Osteocyte (in vitro differentiated cells): ENCODE data around the gene C1QTNF8. TPM values are rescaled to one million over a fixed set of nuclear protein-coding genes. Genes with fewer than 3 reads are reported as not detected.

ENCODE experiments used
- DNase-seq: peaks from one replicate; pipeline ENCODE4 v3.0.0; 2021; ENCODE audit warnings: mixed read lengths; ENCODE audit not compliant: unreplicated experiment; ENCODE audit errors: extremely low spot score
- H3K27ac Mint-ChIP-seq: one replicate; pipeline ENCODE4 v1.8.0; 2021; ENCODE audit warnings: mild to moderate bottlenecking, mixed read lengths; ENCODE audit not compliant: unreplicated experiment
- H3K27me3 Mint-ChIP-seq: one replicate; pipeline ENCODE4 v1.8.0; 2021; ENCODE audit warnings: mixed read lengths; ENCODE audit not compliant: unreplicated experiment
- H3K36me3 Mint-ChIP-seq: one replicate; pipeline ENCODE4 v1.8.0; 2021; ENCODE audit warnings: mixed read lengths; ENCODE audit not compliant: unreplicated experiment
- H3K4me1 Mint-ChIP-seq: one replicate; pipeline ENCODE4 v1.8.0; 2021; ENCODE audit warnings: mixed read lengths; ENCODE audit not compliant: unreplicated experiment
- H3K4me3 Mint-ChIP-seq: one replicate; pipeline ENCODE4 v1.8.0; 2021; ENCODE audit warnings: mild to moderate bottlenecking, moderate library complexity, mixed read lengths; ENCODE audit not compliant: unreplicated experiment
- H3K9me3 Mint-ChIP-seq: one replicate; pipeline ENCODE4 v1.8.0; 2021; ENCODE audit warnings: mixed read lengths; ENCODE audit not compliant: unreplicated experiment
- CTCF ChIP-seq: fragments of 200-600 bp; sonication (generic); IDR thresholded peaks from 2 replicates; pipeline ENCODE4 v1.5.0; 2021; ENCODE audit warnings: antibody characterized with exemption, mild to moderate bottlenecking, moderate library complexity
- total RNA-seq: library from RNA; stranded (reverse); gene quantifications from 2 replicates; pipeline ENCODE4 v1.2.1, GENCODE V29; 2021

C1QTNF8 gene
- total RNA-seq, 1 donor from 2014 or later: not detected

GRCh38 chr16:1091992-1092552 lies 4.0 kb downstream of the C1QTNF8 start:
- DNase-seq: no peak
- no peak for TF ChIP-seq CTCF
- no peak overlapping the region for H3K27ac Mint-ChIP-seq
- H3K9me3 Mint-ChIP-seq: no peaks in the 10 kb centered on the region
- peaks cover 8% of the 10 kb centered on the region for H3K27me3 Mint-ChIP-seq
- H3K36me3 Mint-ChIP-seq: no peaks in the 10 kb centered on the region
- no peaks in the 10 kb centered on the region for H3K4me1 Mint-ChIP-seq
- H3K4me3 Mint-ChIP-seq: no peak overlapping the region

- H3K36me3 Mint-ChIP-seq: no peaks in the 10 kb centered on the region
- no peak for DNase-seq
- no peak for TF ChIP-seq CTCF
- no peaks in the 10 kb centered on the region for H3K4me1 Mint-ChIP-seq
- peaks cover 8% of the 10 kb centered on the region for H3K27me3 Mint-ChIP-seq
- no peaks in the 10 kb centered on the region for H3K9me3 Mint-ChIP-seq
- H3K4me3 Mint-ChIP-seq: no peak overlapping the region
- no peak overlapping the region for H3K27ac Mint-ChIP-seq
These were observed 5.1 kb downstream of the C1QTNF8 start for GRCh38 chr16:1090620-1091587.

GRCh38 chr16:1089822-1090619 lies 6.0 kb downstream of the C1QTNF8 start:
- no peak for TF ChIP-seq CTCF

GRCh38 chr16:1089439-1089821 lies 6.6 kb downstream of the C1QTNF8 start:
- Mint-ChIP-seq H3K4me1 (no peaks in the 10 kb centered on the region), H3K27ac (no peak overlapping the region), H3K9me3 (peaks cover 12% of the 10 kb centered on the region), H3K27me3 (peaks cover 8% of the 10 kb centered on the region), H3K4me3 (no peak overlapping the region), H3K36me3 (no peaks in the 10 kb centered on the region)
- no peak for TF ChIP-seq CTCF
- no peak for DNase-seq

More at GRCh38 chr16:1089822-1090619, 6.0 kb downstream of the C1QTNF8 start:
- H3K36me3 Mint-ChIP-seq: no peaks in the 10 kb centered on the region
- H3K27me3 Mint-ChIP-seq: peaks cover 8% of the 10 kb centered on the region
- no peak overlapping the region for H3K4me3 Mint-ChIP-seq
- H3K27ac Mint-ChIP-seq: no peak overlapping the region
- DNase-seq: no peak
- H3K9me3 Mint-ChIP-seq: peaks cover 8% of the 10 kb centered on the region
- H3K4me1 Mint-ChIP-seq: no peaks in the 10 kb centered on the region
